GM12875 (cell line): ENCODE measurements around the gene SFTPA2.
"Not testable (repeated sequence)": the region's sequence is repeated elsewhere in the genome, so short reads cannot be mapped to it uniquely, and the experiment has no call there.

Experiments used
- H3K4me3 ChIP-seq: one replicate; pipeline ENCODE4 v1.5.1; 2011; ENCODE audit warnings: low read depth, low read length, control low read depth
- CTCF ChIP-seq: IDR thresholded peaks from 2 replicates; pipeline ENCODE4 v1.5.1; 2011; ENCODE audit warnings: low read depth, mild to moderate bottlenecking, control low read depth, inconsistent platforms, low read length, moderate library complexity, borderline replicate concordance; ENCODE audit not compliant: insufficient read depth

The SFTPA2 gene

GRCh38 chr10:79595510-79595909 is 35.3 kb upstream of the SFTPA2 start:
- no peak overlapping the region for H3K4me3 ChIP-seq
- TF ChIP-seq CTCF = no peak

GRCh38 chr10:79594565-79594964 is 34.4 kb upstream of the SFTPA2 start:
- not testable (repeated sequence) for H3K4me3 ChIP-seq

- no peak overlapping the region for H3K4me3 ChIP-seq
- TF ChIP-seq CTCF = no peak
These were observed 33.2 kb upstream of the SFTPA2 start for GRCh38 chr10:79593377-79593776.

GRCh38 chr10:79588800-79589199 is 28.6 kb upstream of the SFTPA2 start:
- TF ChIP-seq CTCF = no peak
- H3K4me3 ChIP-seq = no peak overlapping the region

- TF ChIP-seq CTCF = no peak
- H3K4me3 ChIP-seq = no peak overlapping the region
These were observed 26.7 kb upstream of the SFTPA2 start for GRCh38 chr10:79586933-79587332.

GRCh38 chr10:79585870-79586527 is 25.8 kb upstream of the SFTPA2 start:
- TF ChIP-seq CTCF = no peak
- H3K4me3 ChIP-seq = no peak overlapping the region

GRCh38 chr10:79583488-79584024 is 23.3 kb upstream of the SFTPA2 start:
- H3K4me3 ChIP-seq = no peak overlapping the region

GRCh38 chr10:79582954-79583353 is 22.7 kb upstream of the SFTPA2 start:
- not testable (repeated sequence) for H3K4me3 ChIP-seq

More at GRCh38 chr10:79583488-79584024, 23.3 kb upstream of the SFTPA2 start:
- TF ChIP-seq CTCF = no peak
